Panc1 (cell line): Measurements from ENCODE around the gene SLC4A1AP. TPM values are rescaled to one million over a fixed set of nuclear protein-coding genes. Genes with fewer than 3 reads are reported as not detected.

ENCODE experiments used
- ATAC-seq: fragments of 200-7000 bp; cut with Tn5 transposase; 2 replicates; pipeline ENCODE4 v1.9.1; 2020; ENCODE audit warnings: mild to moderate bottlenecking, moderate library complexity
- BruUV-seq: library from RNA; stranded (reverse); fragments of 400-500 nt; replicated peaks from 2 replicates; lab custom pipeline; 2021; lab: Mats Ljungman, UMichigan
- CTCF ChIA-PET: fragments of 300-600 bp; sonication (Branson Sonifier 250); formaldehyde crosslinking; loops from one replicate; lab custom pipeline; 2022; ENCODE audit warnings: antibody characterized with exemption; lab: Charles Lee
- POLR2A ChIA-PET: fragments of 300-600 bp; sonication (Branson Sonifier 250); formaldehyde crosslinking; loops from one replicate; lab custom pipeline; 2022; ENCODE audit warnings: antibody characterized with exemption; lab: Charles Lee
- DNase-seq: peaks from one replicate; pipeline ENCODE4 v3.0.0-alpha.2; 2010; ENCODE audit warnings: low read depth, low spot score
- H3K27ac ChIP-seq: 2 replicates; pipeline ENCODE4 v1.5.1; 2011; ENCODE audit warnings: mild to moderate bottlenecking, low read length, inconsistent platforms
- H3K27me3 ChIP-seq: fragments of 200-500 bp; sonication (Bioruptor generic); 2 replicates; pipeline ENCODE4 v1.6.0; 2014; ENCODE audit warnings: low read length, inconsistent platforms; ENCODE audit not compliant: control insufficient read depth, insufficient read depth
- H3K36me3 ChIP-seq: fragments of 200-500 bp; sonication (Bioruptor generic); 2 replicates; pipeline ENCODE4 v1.5.1; 2014; ENCODE audit warnings: inconsistent platforms, mild to moderate bottlenecking, low read length, moderate library complexity; ENCODE audit not compliant: control insufficient read depth, insufficient read depth
- H3K4me1 ChIP-seq: 2 replicates; pipeline ENCODE4 v1.5.1; 2011; ENCODE audit warnings: inconsistent platforms, mild to moderate bottlenecking, low read length, moderate library complexity; ENCODE audit not compliant: control insufficient read depth, insufficient read depth
- H3K4me3 ChIP-seq, 2 experiments: 2 replicates each; pipeline ENCODE4 v1.5.1; 2011 to 2012; ENCODE audit warnings: low read depth in 2 of 2, low read length in 2 of 2, mild to moderate bottlenecking in 2 of 2, inconsistent platforms in 1 of 2, moderate library complexity in 1 of 2
- H3K9me3 ChIP-seq: fragments of 200-500 bp; sonication (Bioruptor generic); 2 replicates; pipeline ENCODE4 v1.5.1; 2014; ENCODE audit warnings: low read depth, mild to moderate bottlenecking, inconsistent platforms, low read length, moderate library complexity; ENCODE audit not compliant: control insufficient read depth, insufficient read depth
- POLR2AphosphoS5 ChIP-seq: IDR thresholded peaks from 2 replicates; pipeline ENCODE4 v1.6.1; 2012; ENCODE audit warnings: mild to moderate bottlenecking, low read depth, low read length, moderate library complexity
- SIN3A ChIP-seq: IDR thresholded peaks from 2 replicates; pipeline ENCODE4 v1.6.1; 2012; ENCODE audit warnings: low read depth, mild to moderate bottlenecking, low read length, moderate library complexity, borderline replicate concordance; ENCODE audit not compliant: insufficient read depth
- TCF7L2 ChIP-seq: IDR thresholded peaks from 2 replicates; pipeline ENCODE4 v1.6.1; 2011; ENCODE audit warnings: mild to moderate bottlenecking, low read depth, low read length, inconsistent platforms
- in situ Hi-C: cut with HindIII; loops from 2 replicates; pipeline ENCODE4 v1.10.0; 2016; ENCODE audit warnings: low sequenced_read_pairs, low pct_unique_long_range_greater_than_20kb
- intact Hi-C: fragments of 100-400 bp; cut with micrococcal nuclease; formaldehyde crosslinking; loops from one replicate; pipeline ENCODE4 v1.10.0; 2022; ENCODE audit not compliant: unreplicated experiment
- total RNA-seq: library from RNA; stranded (reverse); gene quantifications from one replicate; pipeline ENCODE4 v1.2.1, GENCODE V29; 2021; ENCODE audit not compliant: unreplicated experiment
- TF ChIP-seq, protein P1 (sequence below), 2 experiments: IDR thresholded peaks; 2 replicates each; pipeline ENCODE4 v1.6.1; 2011 to 2012; ENCODE audit warnings: low read depth in 2 of 2, control low read depth in 1 of 2, low read length in 1 of 2, mild to moderate bottlenecking in 1 of 2, moderate library complexity in 1 of 2; ENCODE audit not compliant: insufficient read depth in 1 of 2
- TF ChIP-seq, protein P2 (sequence below): fragments of 450-650 bp; IDR thresholded peaks from 2 replicates; pipeline ENCODE4 v1.5.1; 2017; ENCODE audit warnings: mild to moderate bottlenecking

The SLC4A1AP gene
- total RNA-seq, 1 experiment from 2014 or later = 22.2 TPM

DNA sequence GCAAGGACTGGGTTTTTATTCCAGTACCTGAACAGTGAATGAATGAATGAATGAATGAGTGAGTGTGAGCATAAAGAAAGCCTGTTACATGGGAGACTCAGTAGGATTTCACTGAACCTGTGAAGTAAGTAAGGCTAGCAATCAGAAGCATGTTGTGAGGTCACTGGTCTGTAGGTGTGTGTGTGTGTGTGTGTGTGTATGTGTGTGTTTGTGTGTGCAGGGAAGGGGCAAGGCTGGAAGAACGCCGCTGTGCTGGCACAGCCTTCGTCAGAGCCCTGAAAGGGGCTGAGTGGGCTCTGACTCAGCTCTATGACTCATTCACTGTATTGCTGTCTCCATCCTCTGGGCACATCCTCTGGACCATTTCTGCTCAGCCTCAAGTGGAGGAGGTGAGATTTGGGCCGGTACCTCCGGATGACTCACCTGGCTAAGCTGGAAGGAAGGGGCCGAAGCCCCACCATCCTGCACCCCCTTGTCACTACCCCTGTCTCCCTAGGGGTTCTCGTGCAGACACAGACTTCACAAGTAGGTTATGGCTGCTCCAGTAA, 56.4 kb downstream of the SLC4A1AP start:
- Histone ChIP-seq H3K4me1 (peaks cover 19% of the 10 kb centered on the region), H3K36me3 (no peaks in the 10 kb centered on the region), H3K27ac (no peak overlapping the region), H3K27me3 (no peaks in the 10 kb centered on the region), H3K9me3 (no peaks in the 10 kb centered on the region), H3K4me3 (no peak overlapping the region)
- DNase-seq (peak; percentile 97), ATAC-seq (peak; percentile 71)
- TF ChIP-seq, protein P1, sequence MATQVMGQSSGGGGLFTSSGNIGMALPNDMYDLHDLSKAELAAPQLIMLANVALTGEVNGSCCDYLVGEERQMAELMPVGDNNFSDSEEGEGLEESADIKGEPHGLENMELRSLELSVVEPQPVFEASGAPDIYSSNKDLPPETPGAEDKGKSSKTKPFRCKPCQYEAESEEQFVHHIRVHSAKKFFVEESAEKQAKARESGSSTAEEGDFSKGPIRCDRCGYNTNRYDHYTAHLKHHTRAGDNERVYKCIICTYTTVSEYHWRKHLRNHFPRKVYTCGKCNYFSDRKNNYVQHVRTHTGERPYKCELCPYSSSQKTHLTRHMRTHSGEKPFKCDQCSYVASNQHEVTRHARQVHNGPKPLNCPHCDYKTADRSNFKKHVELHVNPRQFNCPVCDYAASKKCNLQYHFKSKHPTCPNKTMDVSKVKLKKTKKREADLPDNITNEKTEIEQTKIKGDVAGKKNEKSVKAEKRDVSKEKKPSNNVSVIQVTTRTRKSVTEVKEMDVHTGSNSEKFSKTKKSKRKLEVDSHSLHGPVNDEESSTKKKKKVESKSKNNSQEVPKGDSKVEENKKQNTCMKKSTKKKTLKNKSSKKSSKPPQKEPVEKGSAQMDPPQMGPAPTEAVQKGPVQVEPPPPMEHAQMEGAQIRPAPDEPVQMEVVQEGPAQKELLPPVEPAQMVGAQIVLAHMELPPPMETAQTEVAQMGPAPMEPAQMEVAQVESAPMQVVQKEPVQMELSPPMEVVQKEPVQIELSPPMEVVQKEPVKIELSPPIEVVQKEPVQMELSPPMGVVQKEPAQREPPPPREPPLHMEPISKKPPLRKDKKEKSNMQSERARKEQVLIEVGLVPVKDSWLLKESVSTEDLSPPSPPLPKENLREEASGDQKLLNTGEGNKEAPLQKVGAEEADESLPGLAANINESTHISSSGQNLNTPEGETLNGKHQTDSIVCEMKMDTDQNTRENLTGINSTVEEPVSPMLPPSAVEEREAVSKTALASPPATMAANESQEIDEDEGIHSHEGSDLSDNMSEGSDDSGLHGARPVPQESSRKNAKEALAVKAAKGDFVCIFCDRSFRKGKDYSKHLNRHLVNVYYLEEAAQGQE (IDR thresholded peaks at IDR 0.05; ENCODE audit: insufficient read depth in 1 of 2, low read depth in 2 of 2, low read length in 1 of 2) = no peak
- TF ChIP-seq TCF7L2 = no peak
- TF ChIP-seq, protein P2, sequence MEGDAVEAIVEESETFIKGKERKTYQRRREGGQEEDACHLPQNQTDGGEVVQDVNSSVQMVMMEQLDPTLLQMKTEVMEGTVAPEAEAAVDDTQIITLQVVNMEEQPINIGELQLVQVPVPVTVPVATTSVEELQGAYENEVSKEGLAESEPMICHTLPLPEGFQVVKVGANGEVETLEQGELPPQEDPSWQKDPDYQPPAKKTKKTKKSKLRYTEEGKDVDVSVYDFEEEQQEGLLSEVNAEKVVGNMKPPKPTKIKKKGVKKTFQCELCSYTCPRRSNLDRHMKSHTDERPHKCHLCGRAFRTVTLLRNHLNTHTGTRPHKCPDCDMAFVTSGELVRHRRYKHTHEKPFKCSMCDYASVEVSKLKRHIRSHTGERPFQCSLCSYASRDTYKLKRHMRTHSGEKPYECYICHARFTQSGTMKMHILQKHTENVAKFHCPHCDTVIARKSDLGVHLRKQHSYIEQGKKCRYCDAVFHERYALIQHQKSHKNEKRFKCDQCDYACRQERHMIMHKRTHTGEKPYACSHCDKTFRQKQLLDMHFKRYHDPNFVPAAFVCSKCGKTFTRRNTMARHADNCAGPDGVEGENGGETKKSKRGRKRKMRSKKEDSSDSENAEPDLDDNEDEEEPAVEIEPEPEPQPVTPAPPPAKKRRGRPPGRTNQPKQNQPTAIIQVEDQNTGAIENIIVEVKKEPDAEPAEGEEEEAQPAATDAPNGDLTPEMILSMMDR = no peak
- no peak for TF ChIP-seq POLR2AphosphoS5
- no peak for TF ChIP-seq SIN3A
- ChIA-PET CTCF (interaction anchor here (0.6 to 0.8 kb wide), 2 partner anchors 91 to 723 kb away, joined by 3 to 5 read pairs; partner anchors contain the start of genes CCDC121 and GPN1), POLR2A (no interaction called here)
- no TSS peak for BruUV-seq
- in situ Hi-C loops (no loop called here), intact Hi-C loops (no loop called here)

DNA sequence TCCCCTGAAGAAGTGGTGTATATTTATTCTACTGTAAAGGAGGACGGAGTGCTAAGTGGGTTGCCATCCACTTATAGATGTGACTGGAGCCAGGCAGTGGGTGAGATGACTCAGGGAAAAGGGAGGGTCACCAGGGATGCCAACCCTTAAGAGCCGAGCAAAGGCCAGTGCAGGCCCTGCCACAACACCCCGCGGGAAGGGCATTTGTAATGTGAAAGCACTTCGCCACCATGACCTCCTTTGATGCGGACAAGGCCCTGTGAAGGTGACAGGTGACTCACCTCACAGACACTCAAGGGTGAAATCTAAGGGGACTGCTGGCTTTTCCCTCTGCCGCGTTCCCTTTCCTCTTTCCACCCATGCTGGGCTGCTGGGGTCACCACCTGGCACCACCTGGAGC, 57.6 kb downstream of the SLC4A1AP start:
- in situ Hi-C loops (no loop called here), intact Hi-C loops (no loop called here)
- CTCF ChIA-PET = no interaction called here
- Histone ChIP-seq H3K27me3 (no peaks in the 10 kb centered on the region), H3K36me3 (no peaks in the 10 kb centered on the region), H3K4me3 (no peak overlapping the region), H3K9me3 (no peaks in the 10 kb centered on the region), H3K4me1 (peaks cover 15% of the 10 kb centered on the region), H3K27ac (no peak overlapping the region)
- no TSS peak for BruUV-seq
- ATAC-seq = no peak
- POLR2A ChIA-PET = interaction anchor here (0.6 kb wide), 1 partner anchor 69 kb away, joined by 3 read pairs; no protein-coding TSS in a partner anchor
- TF ChIP-seq SIN3A (no peak), TCF7L2 (no peak), POLR2AphosphoS5 (no peak)
- TF ChIP-seq, protein P2 = no peak
- TF ChIP-seq, protein P1 (IDR thresholded peaks at IDR 0.05; ENCODE audit: insufficient read depth in 1 of 2, low read depth in 2 of 2, low read length in 1 of 2) = no peak
- DNase-seq = no peak
